GM23248 (cell line): ENCODE data around the gene TMEM43. TPM values are rescaled to one million over a fixed set of nuclear protein-coding genes. Genes with fewer than 3 reads are reported as not detected.

Experiments
- DNase-seq: peaks from one replicate; pipeline ENCODE4 v3.0.0-alpha.2; 2015
- H2AFZ ChIP-seq: fragments of 200-600 bp; sonication (generic); 2 replicates; pipeline ENCODE4 v1.6.1; 2016; ENCODE audit warnings: antibody characterized with exemption
- H3F3A ChIP-seq: fragments of 200-600 bp; sonication (generic); 2 replicates; pipeline ENCODE4 v1.6.1; 2016; ENCODE audit warnings: mild to moderate bottlenecking, antibody characterized with exemption, mixed run types; ENCODE audit not compliant: insufficient read depth
- H3K27ac ChIP-seq: fragments of 200-600 bp; sonication (generic); 2 replicates; pipeline ENCODE4 v1.5.1; 2016; ENCODE audit warnings: mild to moderate bottlenecking
- H3K27me3 ChIP-seq: fragments of 200-600 bp; sonication (generic); replicated peaks from 2 replicates; pipeline ENCODE4 v1.6.1; 2016; ENCODE audit warnings: mild to moderate bottlenecking; ENCODE audit not compliant: insufficient read depth
- H3K36me3 ChIP-seq: fragments of 200-600 bp; sonication (generic); 2 replicates; pipeline ENCODE4 v1.6.1; 2016; ENCODE audit warnings: low read depth, mild to moderate bottlenecking
- H3K4me1 ChIP-seq: fragments of 200-600 bp; sonication (generic); 2 replicates; pipeline ENCODE4 v1.6.1; 2016; ENCODE audit warnings: mild to moderate bottlenecking; ENCODE audit not compliant: insufficient read depth
- H3K4me2 ChIP-seq: fragments of 200-600 bp; sonication (generic); one replicate; pipeline ENCODE4 v1.6.1; 2016; ENCODE audit warnings: mild to moderate bottlenecking; ENCODE audit not compliant: unreplicated experiment
- H3K4me3 ChIP-seq: fragments of 200-600 bp; sonication (generic); 2 replicates; pipeline ENCODE4 v1.5.1; 2016; ENCODE audit warnings: mild to moderate bottlenecking
- H3K79me2 ChIP-seq: fragments of 200-600 bp; sonication (generic); 2 replicates; pipeline ENCODE4 v1.6.1; 2016; ENCODE audit warnings: mild to moderate bottlenecking; ENCODE audit not compliant: insufficient read depth
- H3K9ac ChIP-seq: fragments of 200-600 bp; sonication (generic); 2 replicates; pipeline ENCODE4 v1.6.1; 2016; ENCODE audit warnings: mild to moderate bottlenecking
- H3K9me2 ChIP-seq: fragments of 200-600 bp; sonication (generic); 2 replicates; pipeline ENCODE4 v1.6.1; 2016; ENCODE audit warnings: mixed run types, mild to moderate bottlenecking, moderate library complexity; ENCODE audit not compliant: insufficient read depth
- H3K9me3 ChIP-seq: fragments of 200-600 bp; sonication (generic); one replicate; pipeline ENCODE4 v1.6.1; 2017; ENCODE audit warnings: low read depth
- H4K20me1 ChIP-seq: fragments of 200-600 bp; sonication (generic); 2 replicates; pipeline ENCODE4 v1.6.0; 2016; ENCODE audit not compliant: insufficient read depth
- EZH2 ChIP-seq: fragments of 200-600 bp; sonication (generic); IDR thresholded peaks from 2 replicates; pipeline ENCODE4 v1.6.1; 2018; ENCODE audit warnings: antibody characterized with exemption, mild to moderate bottlenecking; ENCODE audit not compliant: insufficient read depth, poor library complexity, severe bottlenecking
- EZH2phosphoT487 ChIP-seq: fragments of 200-600 bp; sonication (generic); IDR thresholded peaks from 2 replicates; pipeline ENCODE4 v1.6.1; 2018; ENCODE audit warnings: antibody characterized with exemption, moderate library complexity, mild to moderate bottlenecking, low read depth; ENCODE audit not compliant: insufficient read depth
- WGBS, 2 experiments: methylation state at CpG; one replicate each; pipeline ENCODE4 v1.1.6; 2015 to 2017; ENCODE audit warnings: low lambda C conversion rate in 2 of 2, low coverage in 1 of 2; ENCODE audit errors: missing lambda C conversion rate in 2 of 2; 5-methylcytosine and 5-hydroxymethylcytosine counted together
- in situ Hi-C: fragments of 300-500 bp; cut with MboI; formaldehyde crosslinking; loops from 2 replicates; pipeline ENCODE4 v1.15.0; 2020
- polyA plus RNA-seq: library from polyadenylated mRNA; unstranded; fragments of >200 nt; fragmentation: Nextera tagmentation; extraction: Ambion mirVana; gene quantifications from 2 replicates; pipeline ENCODE4 v1.2.1, GENCODE V29; 2016
- total RNA-seq: library from RNA; depleted of rRNA; stranded (reverse); fragments of >200 nt; shearing (Covaris generic); gene quantifications from 2 replicates; pipeline ENCODE4 v1.2.3, GENCODE V29; 2014

Gene TMEM43
- total and polyA plus RNA-seq, 2 experiments from 2014 or later: 145 to 203 TPM

DNA sequence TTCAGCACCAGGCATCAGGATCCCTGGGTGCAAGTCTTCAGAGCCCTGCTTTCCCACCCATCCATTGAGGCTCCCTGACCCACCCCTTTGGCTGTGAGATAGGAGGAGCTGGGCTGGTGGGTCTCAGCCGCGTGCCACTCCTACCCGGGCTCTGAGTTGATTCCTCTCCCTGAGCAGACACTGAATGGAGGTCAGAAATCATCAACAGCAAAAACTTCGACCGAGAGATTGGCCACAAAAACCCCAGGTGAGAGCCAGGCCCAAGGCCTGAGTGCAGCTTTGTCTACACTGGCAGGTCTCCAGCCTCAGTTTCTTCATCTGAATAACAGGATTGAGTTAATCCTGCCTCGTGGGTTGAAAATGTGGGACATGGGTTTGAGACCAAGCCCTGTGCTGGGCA lies 7.8 kb downstream of the TMEM43 start:
- Histone ChIP-seq H3K9me3 (no peaks in the 10 kb centered on the region), H3F3A (no peaks in the 10 kb centered on the region; the same call in 1 of the 2 replicates), H3K9me2 (no peaks in the 10 kb centered on the region), H3K4me2 (no peak overlapping the region), H3K9ac (no peak overlapping the region; the same call in 1 of the 2 replicates), H3K4me3 (no peak overlapping the region), H3K36me3 (peaks cover 75% of the 10 kb centered on the region), H3K79me2 (peaks cover 47% of the 10 kb centered on the region), H3K27me3 (no peaks in the 10 kb centered on the region), H3K27ac (no peak overlapping the region), H4K20me1 (no peaks in the 10 kb centered on the region; the same call in 1 of the 2 replicates), H2AFZ (no peak overlapping the region), H3K4me1 (peaks cover 10% of the 10 kb centered on the region; the same call in 1 of the 2 replicates)
- in situ Hi-C loops: no loop called here
- WGBS, 2 experiments: 80 to 87% methylated on average over 6 of the region's 6 CpGs
- DNase-seq: no peak
- TF ChIP-seq EZH2phosphoT487 (no peak), EZH2 (no peak)

DNA sequence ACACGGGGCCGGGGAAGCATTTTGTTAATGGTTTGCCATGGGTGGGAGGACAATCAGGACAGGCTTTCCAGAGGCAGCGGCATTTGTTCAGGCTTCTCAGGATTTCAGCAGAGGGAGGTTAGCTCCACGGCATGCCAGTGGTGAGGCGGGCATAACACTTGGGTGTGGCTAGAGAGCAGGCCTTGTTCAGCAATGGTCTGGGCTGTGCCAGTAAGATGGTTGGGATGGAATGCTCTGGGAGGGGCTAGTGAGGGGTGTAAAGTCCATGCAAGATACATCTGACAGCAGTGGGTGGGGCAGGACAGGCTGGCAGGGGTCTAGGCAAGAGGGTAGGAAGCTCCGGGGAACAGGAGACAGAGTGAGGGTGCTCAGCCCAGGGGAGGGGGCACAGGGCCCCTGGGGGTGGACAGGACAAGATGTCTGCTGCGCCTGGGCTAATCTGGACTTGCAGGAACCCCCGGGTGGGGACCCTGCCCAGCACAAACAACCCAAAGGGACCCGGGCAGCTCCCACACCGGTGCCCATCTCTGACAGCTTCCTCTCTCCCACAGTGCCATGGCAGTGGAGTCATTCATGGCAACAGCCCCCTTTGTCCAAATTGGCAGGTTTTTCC lies 8.4 kb downstream of the TMEM43 start:
- no peak overlapping the region for H2AFZ ChIP-seq
- no peaks in the 10 kb centered on the region; the same call in 1 of the 2 replicates for H3F3A ChIP-seq
- peaks cover 41% of the 10 kb centered on the region for H3K79me2 ChIP-seq
- no peak overlapping the region for H3K4me2 ChIP-seq
- no peak overlapping the region for H3K27ac ChIP-seq
- no peaks in the 10 kb centered on the region for H3K27me3 ChIP-seq
- DNase-seq: no peak
- H3K4me1 ChIP-seq: peaks cover 8% of the 10 kb centered on the region; the same call in 1 of the 2 replicates
- no peak overlapping the region for H3K4me3 ChIP-seq
- H3K36me3 ChIP-seq: peaks cover 78% of the 10 kb centered on the region
- H3K9ac ChIP-seq: no peak overlapping the region
- in situ Hi-C loops: no loop called here
- no peaks in the 10 kb centered on the region for H3K9me3 ChIP-seq
- H3K9me2 ChIP-seq: no peaks in the 10 kb centered on the region
- no peak for TF ChIP-seq EZH2
- no peak for TF ChIP-seq EZH2phosphoT487
- 74 to 80% methylated on average over 10 of the region's 10 CpGs for WGBS, 2 experiments
- H4K20me1 ChIP-seq: no peaks in the 10 kb centered on the region; the same call in 1 of the 2 replicates

DNA sequence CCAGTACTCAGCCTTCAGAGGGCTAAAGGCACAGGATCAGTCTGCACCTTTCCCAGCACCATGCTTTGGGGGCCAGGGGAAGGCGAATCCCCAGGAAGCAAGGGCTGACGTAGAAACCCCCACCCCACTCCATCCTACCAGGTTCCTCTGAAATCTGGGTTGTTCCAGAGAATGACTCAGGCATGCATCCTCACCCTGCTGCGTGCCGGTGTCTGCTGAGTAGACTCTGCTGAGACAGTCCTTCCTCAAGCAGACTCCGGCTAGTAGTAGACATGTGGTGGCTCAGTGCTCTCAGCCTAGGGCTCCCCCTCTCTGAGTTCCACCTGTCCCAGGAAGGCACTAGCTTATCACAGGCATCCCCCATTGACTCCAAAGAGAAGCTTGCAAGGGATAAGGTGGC lies 9.0 kb downstream of the TMEM43 start:
- no peak overlapping the region for H3K9ac ChIP-seq
- in situ Hi-C loops: no loop called here
- peak; percentile 68 for DNase-seq

DNA sequence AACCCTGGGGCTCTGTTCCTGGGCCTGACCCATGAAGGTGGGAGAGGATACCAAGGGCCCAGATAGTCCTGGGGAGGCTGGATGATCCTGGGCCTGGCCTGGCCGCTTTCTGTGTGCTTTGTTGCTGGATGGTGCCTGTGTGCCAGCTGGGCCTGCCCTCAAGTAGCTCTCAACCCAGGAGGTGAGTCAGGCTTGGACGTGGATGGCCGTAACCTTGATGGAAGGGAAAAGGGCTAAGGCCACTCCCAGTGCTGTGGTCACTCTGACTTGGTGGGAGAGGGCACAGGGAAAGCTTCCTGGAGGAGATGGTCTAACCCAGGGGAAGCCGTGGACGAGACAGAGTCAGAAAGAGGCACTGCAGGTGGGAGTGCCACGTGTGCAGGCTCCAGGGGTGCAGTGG lies 9.4 kb downstream of the TMEM43 start:
- in situ Hi-C loops: no loop called here
- Histone ChIP-seq H3K79me2 (peaks cover 31% of the 10 kb centered on the region), H2AFZ (no peak overlapping the region), H3K27ac (no peak overlapping the region), H3F3A (peaks cover 2% of the 10 kb centered on the region), H3K9me2 (no peaks in the 10 kb centered on the region), H3K4me1 (peaks cover 8% of the 10 kb centered on the region; the same call in 1 of the 2 replicates), H3K36me3 (peaks cover 71% of the 10 kb centered on the region), H3K9ac (no peak overlapping the region), H3K4me2 (no peak overlapping the region), H3K4me3 (no peak overlapping the region), H4K20me1 (no peaks in the 10 kb centered on the region), H3K9me3 (no peaks in the 10 kb centered on the region), H3K27me3 (no peaks in the 10 kb centered on the region)
- DNase-seq: no peak
- 94 to 95% methylated on average over 6 of the region's 6 CpGs for WGBS, 2 experiments
- no peak for TF ChIP-seq EZH2phosphoT487
- TF ChIP-seq EZH2: no peak

More for the DNA sequence above, 9.0 kb downstream of the TMEM43 start:
- Histone ChIP-seq H2AFZ (no peak overlapping the region), H3K27ac (no peak overlapping the region), H3F3A (no peaks in the 10 kb centered on the region; the same call in 1 of the 2 replicates), H3K79me2 (peaks cover 35% of the 10 kb centered on the region), H3K4me3 (no peak overlapping the region), H3K27me3 (no peaks in the 10 kb centered on the region), H3K4me1 (peaks cover 8% of the 10 kb centered on the region; the same call in 1 of the 2 replicates), H3K36me3 (peaks cover 73% of the 10 kb centered on the region), H4K20me1 (no peaks in the 10 kb centered on the region), H3K9me3 (no peaks in the 10 kb centered on the region), H3K9me2 (no peaks in the 10 kb centered on the region), H3K4me2 (no peak overlapping the region)
- no peak for TF ChIP-seq EZH2
- no peak for TF ChIP-seq EZH2phosphoT487
- 66 to 67% methylated on average over 5 of the region's 5 CpGs for WGBS, 2 experiments
